NB4 (cell line): ENCODE results near the gene PLCB4.

Experiments
- POLR2A ChIP-seq: IDR thresholded peaks from 2 replicates; pipeline ENCODE4 v1.6.1; 2011; ENCODE audit warnings: mild to moderate bottlenecking; ENCODE audit not compliant: insufficient read length; ENCODE audit errors: extremely low read depth
- TF ChIP-seq, protein P1 (sequence below): IDR thresholded peaks from one replicate; pipeline ENCODE4 v1.5.1; 2012; ENCODE audit warnings: low read depth, low read length
- TF ChIP-seq, protein P2 (sequence below): IDR thresholded peaks from 2 replicates; pipeline ENCODE4 v1.6.1; 2011; ENCODE audit warnings: low read depth, low read length

DNA sequence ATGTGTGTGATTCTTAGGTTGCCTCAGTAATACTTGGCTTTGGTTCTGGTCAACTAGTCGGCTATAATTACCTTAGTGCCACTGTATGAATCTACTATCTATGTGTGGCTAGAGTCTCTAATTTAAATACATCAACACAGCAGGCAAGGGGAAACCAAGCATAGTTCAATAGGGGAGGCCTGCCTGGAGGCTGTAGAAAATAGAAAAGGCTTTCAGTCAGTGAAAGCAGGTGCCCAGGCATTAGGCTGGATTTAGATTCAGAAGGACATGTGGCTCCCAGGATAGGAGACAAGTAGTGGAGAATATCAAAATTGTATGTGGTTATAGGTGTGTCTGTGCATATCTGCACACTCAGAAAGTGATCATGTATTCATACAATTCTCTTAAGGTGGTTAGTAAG, 330.4 kb downstream of the PLCB4 start:
- no peak for TF ChIP-seq POLR2A
- TF ChIP-seq, protein P1, sequence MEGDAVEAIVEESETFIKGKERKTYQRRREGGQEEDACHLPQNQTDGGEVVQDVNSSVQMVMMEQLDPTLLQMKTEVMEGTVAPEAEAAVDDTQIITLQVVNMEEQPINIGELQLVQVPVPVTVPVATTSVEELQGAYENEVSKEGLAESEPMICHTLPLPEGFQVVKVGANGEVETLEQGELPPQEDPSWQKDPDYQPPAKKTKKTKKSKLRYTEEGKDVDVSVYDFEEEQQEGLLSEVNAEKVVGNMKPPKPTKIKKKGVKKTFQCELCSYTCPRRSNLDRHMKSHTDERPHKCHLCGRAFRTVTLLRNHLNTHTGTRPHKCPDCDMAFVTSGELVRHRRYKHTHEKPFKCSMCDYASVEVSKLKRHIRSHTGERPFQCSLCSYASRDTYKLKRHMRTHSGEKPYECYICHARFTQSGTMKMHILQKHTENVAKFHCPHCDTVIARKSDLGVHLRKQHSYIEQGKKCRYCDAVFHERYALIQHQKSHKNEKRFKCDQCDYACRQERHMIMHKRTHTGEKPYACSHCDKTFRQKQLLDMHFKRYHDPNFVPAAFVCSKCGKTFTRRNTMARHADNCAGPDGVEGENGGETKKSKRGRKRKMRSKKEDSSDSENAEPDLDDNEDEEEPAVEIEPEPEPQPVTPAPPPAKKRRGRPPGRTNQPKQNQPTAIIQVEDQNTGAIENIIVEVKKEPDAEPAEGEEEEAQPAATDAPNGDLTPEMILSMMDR: no peak
- TF ChIP-seq, protein P2, sequence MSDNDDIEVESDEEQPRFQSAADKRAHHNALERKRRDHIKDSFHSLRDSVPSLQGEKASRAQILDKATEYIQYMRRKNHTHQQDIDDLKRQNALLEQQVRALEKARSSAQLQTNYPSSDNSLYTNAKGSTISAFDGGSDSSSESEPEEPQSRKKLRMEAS: no peak
